ENCODE measurements around the gene FIG4.
"Not testable (repeated sequence)": the region's sequence is repeated elsewhere in the genome, so short reads cannot be mapped to it uniquely, and the experiment has no call there.

FIG4 gene

DNA sequence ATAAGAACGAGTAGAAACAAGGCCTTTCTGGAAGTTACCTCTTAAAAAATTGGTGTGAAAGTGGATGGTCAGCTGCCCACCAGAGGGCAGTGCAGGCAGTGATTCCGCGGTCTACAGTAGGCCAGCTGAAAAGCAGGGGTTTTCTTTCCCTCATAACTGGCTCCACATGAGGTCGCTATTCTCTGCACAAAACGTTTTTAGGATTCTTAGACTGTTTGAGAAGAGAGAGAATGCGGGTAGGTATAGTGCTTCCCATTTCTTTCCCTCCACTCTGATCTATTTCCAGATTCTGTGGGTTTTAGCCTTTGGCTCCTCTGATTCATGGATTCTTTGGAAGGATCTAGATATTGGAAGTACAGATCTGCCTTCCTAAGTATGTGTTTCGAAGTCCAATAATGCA lies 14.2 kb downstream of the FIG4 start:
- CTCF ChIA-PET = interaction anchor here (0.5 to 2.8 kb wide), 10 partner anchors 9 to 686 kb away, joined by 3 to 26 read pairs (median 3); no protein-coding TSS in a partner anchor
- POLR2A ChIA-PET = no interaction called here
- TF ChIP-seq BHLHE40 (IDR thresholded peaks at IDR 0.05; ENCODE audit: borderline replicate concordance) (no peak), SUZ12 (IDR thresholded peaks at IDR 0.05) (no peak), LEF1 (IDR thresholded peaks at IDR 0.05; ENCODE audit: borderline replicate concordance) (no peak), FOXK2 (IDR thresholded peaks at IDR 0.05) (no peak), ARNT (IDR thresholded peaks at IDR 0.05) (no peak), NFRKB (IDR thresholded peaks at IDR 0.05) (no peak), HDGF (IDR thresholded peaks at IDR 0.05; ENCODE audit: borderline replicate concordance) (no peak), L3MBTL2 (conservative IDR thresholded peaks at IDR 0.05) (no peak), ELF4 (IDR thresholded peaks at IDR 0.05) (no peak), TARDBP (IDR thresholded peaks at IDR 0.05) (no peak), ZNF384 (IDR thresholded peaks at IDR 0.05) (no peak), FOXA1 (IDR thresholded peaks at IDR 0.05) (no peak), SP1 (IDR thresholded peaks at IDR 0.05) (no peak), CTBP1 (IDR thresholded peaks at IDR 0.05; ENCODE audit: borderline replicate concordance) (no peak), FOXM1 (IDR thresholded peaks at IDR 0.05; ENCODE audit: borderline replicate concordance) (no peak)
- TF ChIP-seq, protein P1, sequence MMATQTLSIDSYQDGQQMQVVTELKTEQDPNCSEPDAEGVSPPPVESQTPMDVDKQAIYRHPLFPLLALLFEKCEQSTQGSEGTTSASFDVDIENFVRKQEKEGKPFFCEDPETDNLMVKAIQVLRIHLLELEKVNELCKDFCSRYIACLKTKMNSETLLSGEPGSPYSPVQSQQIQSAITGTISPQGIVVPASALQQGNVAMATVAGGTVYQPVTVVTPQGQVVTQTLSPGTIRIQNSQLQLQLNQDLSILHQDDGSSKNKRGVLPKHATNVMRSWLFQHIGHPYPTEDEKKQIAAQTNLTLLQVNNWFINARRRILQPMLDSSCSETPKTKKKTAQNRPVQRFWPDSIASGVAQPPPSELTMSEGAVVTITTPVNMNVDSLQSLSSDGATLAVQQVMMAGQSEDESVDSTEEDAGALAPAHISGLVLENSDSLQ (IDR thresholded peaks at IDR 0.05) = no peak
- peak; percentile 73 for DNase-seq (ENCODE audit: extremely low spot score)

DNA sequence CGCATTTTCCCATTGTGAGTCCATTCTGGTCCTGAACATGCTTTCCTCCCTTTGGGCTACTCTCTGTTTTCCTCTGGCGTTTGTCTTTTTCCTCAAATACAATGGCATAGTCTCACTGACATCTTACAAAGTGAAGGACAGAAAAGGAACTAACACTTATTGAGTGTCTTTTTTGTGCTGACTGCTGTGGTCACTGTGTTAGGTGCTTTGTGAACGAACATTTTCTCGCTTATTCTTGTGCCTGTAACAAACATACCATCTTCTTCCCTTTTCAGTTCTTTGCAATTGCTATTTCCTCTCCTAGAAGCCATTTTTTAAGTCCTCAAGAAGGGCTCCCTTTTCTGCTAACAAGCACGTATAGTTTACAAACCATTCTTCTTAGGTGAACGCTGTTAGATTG lies 15.4 kb downstream of the FIG4 start:
- POLR2A ChIA-PET = no interaction called here
- no peak for DNase-seq (ENCODE audit: extremely low spot score)
- TF ChIP-seq FOXK2 (IDR thresholded peaks at IDR 0.05) (no peak), CTBP1 (IDR thresholded peaks at IDR 0.05; ENCODE audit: borderline replicate concordance) (no peak), FOXM1 (IDR thresholded peaks at IDR 0.05; ENCODE audit: borderline replicate concordance) (no peak), ARNT (IDR thresholded peaks at IDR 0.05) (no peak), BHLHE40 (IDR thresholded peaks at IDR 0.05; ENCODE audit: borderline replicate concordance) (no peak), L3MBTL2 (conservative IDR thresholded peaks at IDR 0.05) (no peak), LEF1 (IDR thresholded peaks at IDR 0.05; ENCODE audit: borderline replicate concordance) (no peak), TARDBP (IDR thresholded peaks at IDR 0.05) (no peak), FOXA1 (IDR thresholded peaks at IDR 0.05) (no peak), HDGF (IDR thresholded peaks at IDR 0.05; ENCODE audit: borderline replicate concordance) (no peak), ZNF384 (IDR thresholded peaks at IDR 0.05) (no peak), SP1 (IDR thresholded peaks at IDR 0.05) (no peak), SUZ12 (IDR thresholded peaks at IDR 0.05) (no peak), ELF4 (IDR thresholded peaks at IDR 0.05) (no peak), NFRKB (IDR thresholded peaks at IDR 0.05) (no peak)
- TF ChIP-seq, protein P1 (IDR thresholded peaks at IDR 0.05) = no peak
- CTCF ChIA-PET = interaction anchor here (0.9 kb wide), 1 partner anchor 333 kb away, joined by 6 read pairs; no protein-coding TSS in a partner anchor

DNA sequence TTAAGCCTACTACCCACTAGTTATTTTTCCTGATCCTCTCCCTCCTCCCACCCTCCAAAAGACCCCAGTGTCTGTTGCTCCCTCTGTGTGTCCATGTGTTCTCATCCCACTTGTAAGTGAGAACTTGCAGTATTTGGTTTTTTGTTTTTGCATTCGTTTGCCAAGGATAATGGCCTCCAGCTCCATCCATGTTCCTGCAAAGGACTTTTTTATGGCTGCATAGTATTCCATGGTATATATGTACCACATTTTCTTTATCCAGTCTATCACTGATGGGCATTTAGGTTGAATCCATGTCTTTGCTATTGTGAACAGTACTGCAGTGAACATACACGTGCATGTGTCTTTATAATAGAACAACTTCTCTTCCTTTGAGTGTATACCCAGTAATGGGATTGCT lies 17.0 kb downstream of the FIG4 start:
- CTCF ChIA-PET = interaction anchor here (0.6 kb wide), 1 partner anchor 58 kb away, joined by 3 read pairs; no protein-coding TSS in a partner anchor
- DNase-seq (ENCODE audit: extremely low spot score); POLR2A ChIA-PET: not testable (repeated sequence)

DNA sequence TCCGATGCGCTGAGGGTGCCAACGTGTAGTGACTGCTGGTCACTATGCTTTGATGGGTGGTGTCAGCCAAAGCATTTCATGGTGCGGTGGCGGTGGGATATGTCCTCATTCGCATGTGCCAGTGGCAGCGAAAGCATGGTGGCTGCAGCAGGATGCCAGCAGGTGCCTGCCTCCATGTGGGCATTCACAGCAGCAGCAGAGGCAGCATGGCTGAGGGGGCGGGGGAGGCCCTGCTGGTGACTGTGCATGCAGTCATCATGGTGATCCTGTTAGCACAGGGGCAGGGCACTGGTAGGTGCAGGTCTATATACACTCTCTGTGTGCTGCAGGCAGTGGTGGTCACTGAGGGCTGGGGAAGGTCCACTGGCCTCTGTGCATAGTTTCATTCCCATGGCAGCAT lies 22.0 kb downstream of the FIG4 start:
- TF ChIP-seq TARDBP (IDR thresholded peaks at IDR 0.05) = no peak
- no peak for TF ChIP-seq FOXM1 (IDR thresholded peaks at IDR 0.05; ENCODE audit: borderline replicate concordance)
- no peak for TF ChIP-seq ELF4 (IDR thresholded peaks at IDR 0.05)
- TF ChIP-seq CTBP1 (IDR thresholded peaks at IDR 0.05; ENCODE audit: borderline replicate concordance) = no peak
- no peak for TF ChIP-seq FOXA1 (IDR thresholded peaks at IDR 0.05)
- no peak for TF ChIP-seq ZNF384 (IDR thresholded peaks at IDR 0.05)
- no peak for TF ChIP-seq HDGF (IDR thresholded peaks at IDR 0.05; ENCODE audit: borderline replicate concordance)
- TF ChIP-seq NFRKB (IDR thresholded peaks at IDR 0.05) = no peak
- TF ChIP-seq SP1 (IDR thresholded peaks at IDR 0.05) = no peak
- POLR2A ChIA-PET = no interaction called here
- DNase-seq (ENCODE audit: extremely low spot score) = no peak
- CTCF ChIA-PET = no interaction called here

DNA sequence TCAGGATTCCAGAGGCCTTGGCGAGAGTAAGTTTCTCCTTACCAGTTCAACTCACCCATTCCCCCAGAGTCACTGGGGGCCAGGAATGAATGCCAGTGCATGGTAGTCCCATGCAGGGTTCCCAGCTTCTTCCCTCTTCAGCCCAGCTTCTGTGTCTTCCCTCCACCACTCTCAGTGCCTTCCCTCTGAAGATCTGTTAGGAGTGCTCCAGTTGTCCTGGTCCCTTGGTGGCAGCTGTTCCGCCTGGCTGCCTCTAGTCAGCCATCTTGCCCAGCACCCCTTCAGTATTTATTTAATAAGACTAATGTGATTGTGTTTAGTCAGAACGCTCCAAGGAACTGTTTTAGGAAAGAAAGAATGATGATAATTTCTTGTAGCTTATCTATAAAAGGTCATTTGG lies 23.1 kb downstream of the FIG4 start:
- CTCF ChIA-PET = interaction anchor here (1.0 to 1.2 kb wide), 2 partner anchors 9 to 326 kb away, joined by 3 to 4 read pairs; no protein-coding TSS in a partner anchor
- TF ChIP-seq NFRKB (IDR thresholded peaks at IDR 0.05) (no peak), HDGF (IDR thresholded peaks at IDR 0.05; ENCODE audit: borderline replicate concordance) (no peak)
- DNase-seq (ENCODE audit: extremely low spot score) = no peak
- POLR2A ChIA-PET = no interaction called here

DNA sequence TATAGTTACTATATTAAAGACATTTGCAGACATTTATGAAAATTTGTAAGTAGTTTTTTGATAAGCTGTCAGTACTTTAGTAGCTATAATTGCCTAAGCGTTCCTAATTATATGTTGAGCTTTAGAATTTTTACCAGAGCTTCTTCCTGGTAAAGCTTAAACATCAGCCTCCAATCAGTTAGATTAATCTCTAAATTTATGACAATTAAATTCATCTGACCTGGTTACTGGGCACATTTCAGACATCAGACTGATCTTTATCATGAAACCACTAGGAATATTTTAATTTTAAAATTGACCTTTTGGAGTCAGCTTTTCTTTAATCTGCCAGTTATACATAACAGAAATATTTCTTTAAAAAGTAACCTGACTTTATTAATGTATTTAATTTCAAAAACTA lies 23.5 kb downstream of the FIG4 start:
- no peak for TF ChIP-seq TARDBP (IDR thresholded peaks at IDR 0.05)
- POLR2A ChIA-PET = no interaction called here
- CTCF ChIA-PET = interaction anchor here (1.0 to 1.2 kb wide), 2 partner anchors 9 to 325 kb away, joined by 3 to 4 read pairs; no protein-coding TSS in a partner anchor
- no peak for DNase-seq (ENCODE audit: extremely low spot score)

DNA sequence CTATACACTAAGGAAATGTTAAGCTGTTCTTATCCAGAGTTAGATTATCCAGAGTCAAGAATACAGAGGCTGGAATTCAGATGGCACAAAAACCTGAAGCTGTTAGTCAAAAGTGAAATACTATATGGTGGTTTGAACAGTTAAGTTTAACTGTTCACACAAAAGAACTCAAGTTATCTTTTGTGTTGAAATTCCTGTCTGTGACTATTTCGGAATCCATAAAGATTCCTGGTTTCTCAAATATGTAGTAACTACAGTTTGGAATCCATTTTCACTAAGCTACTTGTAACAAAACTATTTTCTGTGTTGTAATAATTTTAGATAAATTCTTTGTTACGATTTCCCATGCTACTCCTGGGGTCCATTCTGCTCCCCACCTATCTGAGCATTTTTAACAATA lies 24.5 kb downstream of the FIG4 start:
- DNase-seq (ENCODE audit: extremely low spot score) = no peak
- CTCF ChIA-PET = interaction anchor here (1.0 to 1.4 kb wide), 2 partner anchors 10 to 324 kb away, joined by 4 to 7 read pairs; no protein-coding TSS in a partner anchor
- TF ChIP-seq HDGF (IDR thresholded peaks at IDR 0.05; ENCODE audit: borderline replicate concordance) (no peak), FOXA1 (IDR thresholded peaks at IDR 0.05) (no peak), ARNT (IDR thresholded peaks at IDR 0.05) (no peak), CTBP1 (IDR thresholded peaks at IDR 0.05; ENCODE audit: borderline replicate concordance) (no peak), BHLHE40 (IDR thresholded peaks at IDR 0.05; ENCODE audit: borderline replicate concordance) (no peak), ELF4 (IDR thresholded peaks at IDR 0.05) (no peak), FOXK2 (IDR thresholded peaks at IDR 0.05) (no peak), L3MBTL2 (conservative IDR thresholded peaks at IDR 0.05) (no peak)
- POLR2A ChIA-PET = no interaction called here
